Activated CD8-positive, alpha-beta memory T cell treated with anti-CD3 and anti-CD28 coated beads for 1 hour (primary cell): ENCODE data around the gene BCAP31.
"Not testable (repeated sequence)": the region's sequence is repeated elsewhere in the genome, so short reads cannot be mapped to it uniquely, and the experiment has no call there.

ENCODE experiments used
- DNase-seq, 2 donors: peaks; one replicate each; pipeline ENCODE4 v3.0.0-alpha.2; 2020; ENCODE audit warnings: low read depth in 1 of 2; ENCODE audit errors: extremely low read depth in 1 of 2

Gene BCAP31

GRCh38 chrX:153717445-153717844 lies 6.7 kb downstream of the BCAP31 start:
- DNase-seq: no peak

- no peak for DNase-seq
Observed at GRCh38 chrX:153714256-153714655, 9.9 kb downstream of the BCAP31 start.

- no peak for DNase-seq
Observed at GRCh38 chrX:153709726-153710674, 14.2 kb downstream of the BCAP31 start.

- DNase-seq: no peak
Observed at GRCh38 chrX:153708415-153708814, 15.8 kb downstream of the BCAP31 start.

- DNase-seq: no peak
Observed at GRCh38 chrX:153707406-153707805, 16.8 kb downstream of the BCAP31 start.

GRCh38 chrX:153706799-153707198 lies 17.4 kb downstream of the BCAP31 start:
- no peak for DNase-seq

GRCh38 chrX:153705403-153706060 lies 18.7 kb downstream of the BCAP31 start:
- DNase-seq: not testable (repeated sequence)

- DNase-seq: not testable (repeated sequence)
Observed at GRCh38 chrX:153704631-153705402, 19.4 kb downstream of the BCAP31 start.

GRCh38 chrX:153704021-153704526 lies 20.1 kb downstream of the BCAP31 start:
- no peak for DNase-seq

- DNase-seq: no peak
Observed at GRCh38 chrX:153703036-153703370, 21.2 kb downstream of the BCAP31 start.

GRCh38 chrX:153702336-153703035 lies 21.7 kb downstream of the BCAP31 start:
- no peak for DNase-seq

GRCh38 chrX:153701706-153702105 lies 22.5 kb downstream of the BCAP31 start:
- no peak for DNase-seq

- no peak for DNase-seq
Observed at GRCh38 chrX:153700967-153701366, 23.2 kb downstream of the BCAP31 start.

- DNase-seq: no peak
Observed at GRCh38 chrX:153700376-153700945, 23.7 kb downstream of the BCAP31 start.

GRCh38 chrX:153699784-153700371 lies 24.3 kb downstream of the BCAP31 start:
- DNase-seq: not testable (repeated sequence)

GRCh38 chrX:153699210-153699783 lies 24.9 kb downstream of the BCAP31 start:
- DNase-seq: not testable (repeated sequence)

GRCh38 chrX:153697924-153698865 lies 26.0 kb downstream of the BCAP31 start:
- no peak for DNase-seq

GRCh38 chrX:153696986-153697722 lies 27.0 kb downstream of the BCAP31 start:
- DNase-seq: not testable (repeated sequence)
